Transverse colon (tissue), 4 donors: ENCODE data around the gene SORCS3.

Experiments
- CTCF ChIP-seq, 5 experiments: fragments of 200-600 bp in 3 of 5; fragments of 450-650 bp in 2 of 5; sonication (generic) in 3 of 5; IDR thresholded peaks; 1 replicate in 2 of 5; 2 replicates in 3 of 5; pipeline ENCODE4 v1.5.1; 2016 to 2017; ENCODE audit warnings: antibody characterized with exemption in 5 of 5, inconsistent platforms in 3 of 5, mild to moderate bottlenecking in 2 of 5, moderate library complexity in 1 of 5
- EP300 ChIP-seq: sonication (generic); formaldehyde crosslinking; IDR thresholded peaks from one replicate; pipeline ENCODE4 v1.6.1; 2017; ENCODE audit warnings: antibody characterized with exemption, low read depth
- POLR2A ChIP-seq: fragments of 450-650 bp; IDR thresholded peaks from one replicate; pipeline ENCODE4 v1.6.1; 2016; ENCODE audit warnings: antibody characterized with exemption, mild to moderate bottlenecking, moderate library complexity
- POLR2AphosphoS5 ChIP-seq, 3 donors: sonication (generic); formaldehyde crosslinking; IDR thresholded peaks; one replicate each; pipeline ENCODE4 v1.6.1; 2016; ENCODE audit warnings: antibody characterized with exemption in 3 of 3

GRCh38 chr10:104732222-104732621 is 91.1 kb downstream of the SORCS3 start:
- TF ChIP-seq POLR2A: no peak
- TF ChIP-seq CTCF (IDR thresholded peaks at IDR 0.05): no peak
- peak in 1 of 3 donors; percentile 57 for TF ChIP-seq POLR2AphosphoS5 (IDR thresholded peaks at IDR 0.05)
- peak; percentile 37 for TF ChIP-seq EP300
